HEK293 (cell line): ENCODE measurements around the gene UTS2.

Experiments used
- CTCF ChIA-PET: fragments of 350-600 bp; formaldehyde crosslinking; extraction: SDS; loops from one replicate; lab custom pipeline; 2021; ENCODE audit warnings: antibody characterized with exemption; lab: Yijun Ruan, JAX
- POLR2A ChIA-PET: fragments of 300-600 bp; formaldehyde crosslinking; extraction: SDS; loops from one replicate; lab custom pipeline; 2020; ENCODE audit warnings: antibody characterized with exemption, inconsistent platforms; lab: Yijun Ruan, JAX
- H3K27ac ChIP-seq: fragments of 200-500 bp; sonication (Bioruptor generic); 2 replicates; pipeline ENCODE4 v1.5.1; 2014; ENCODE audit warnings: low read depth, low read length, control low read depth, inconsistent platforms; ENCODE audit errors: extremely low read depth
- H3K36me3 ChIP-seq, 2 experiments: fragments of 200-500 bp in 1 of 2; sonication (Bioruptor generic) in 1 of 2; 1 replicate in 1 of 2; 2 replicates in 1 of 2; pipeline ENCODE4 v1.5.1; 2014 to 2017; ENCODE audit warnings: inconsistent platforms in 2 of 2, low read length in 2 of 2; ENCODE audit not compliant: control insufficient read depth in 2 of 2, insufficient read depth in 1 of 2
- H3K4me1 ChIP-seq: fragments of 200-500 bp; sonication (Bioruptor generic); 2 replicates; pipeline ENCODE4 v1.5.1; 2014; ENCODE audit warnings: mild to moderate bottlenecking, low read length, inconsistent platforms; ENCODE audit not compliant: control insufficient read depth, insufficient read depth
- H3K4me3 ChIP-seq: 2 replicates; pipeline ENCODE4 v1.5.1; 2011; ENCODE audit warnings: low read depth, mild to moderate bottlenecking, control low read depth, low read length, moderate library complexity
- H3K9me3 ChIP-seq: fragments of 200-500 bp; sonication (Bioruptor generic); 2 replicates; pipeline ENCODE4 v1.5.1; 2014; ENCODE audit warnings: low read depth, low read length, inconsistent platforms; ENCODE audit not compliant: control insufficient read depth, insufficient read depth
- HOXC10 ChIP-seq: sonication (generic); formaldehyde crosslinking; IDR thresholded peaks from 2 replicates; pipeline ENCODE4 v1.8.1; 2023; ENCODE audit warnings: mild to moderate bottlenecking, missing genetic modification reagents
- PRDM1 ChIP-seq: fragments of 450-650 bp; formaldehyde crosslinking; IDR thresholded peaks from 2 replicates; pipeline ENCODE4; 2016; ENCODE audit warnings: missing biosample characterization, missing genetic modification characterization
- SETDB1 ChIP-seq: IDR thresholded peaks from one replicate; pipeline ENCODE4 v1.6.1; 2017; ENCODE audit warnings: mild to moderate bottlenecking, low read length, moderate library complexity, mixed read lengths; ENCODE audit not compliant: insufficient read length
- TCF7L2 ChIP-seq: IDR thresholded peaks from 2 replicates; pipeline ENCODE4 v1.6.1; 2011; ENCODE audit warnings: low read depth, mild to moderate bottlenecking, inconsistent platforms, low read length, moderate library complexity, borderline replicate concordance
- TRIM28 ChIP-seq: IDR thresholded peaks from 2 replicates; pipeline ENCODE4 v1.6.1; 2011; ENCODE audit warnings: low read length, control low read depth, borderline replicate concordance
- ZNF211 ChIP-seq: fragments of 450-650 bp; formaldehyde crosslinking; IDR thresholded peaks from 2 replicates; pipeline ENCODE4 v1.5.1; 2016; ENCODE audit warnings: low read depth, missing biosample characterization, missing genetic modification characterization
- ZNF223 ChIP-seq: fragments of 450-650 bp; formaldehyde crosslinking; IDR thresholded peaks from 2 replicates; pipeline ENCODE4 v1.5.1; 2016; ENCODE audit warnings: missing biosample characterization, missing genetic modification characterization
- ZNF24 ChIP-seq: fragments of 450-650 bp; formaldehyde crosslinking; IDR thresholded peaks from 2 replicates; pipeline ENCODE4 v1.5.1; 2016; ENCODE audit warnings: missing biosample characterization, missing genetic modification characterization
- ZNF266 ChIP-seq: fragments of 450-650 bp; formaldehyde crosslinking; IDR thresholded peaks from 2 replicates; pipeline ENCODE4 v1.5.1; 2016; ENCODE audit warnings: missing biosample characterization, missing genetic modification characterization, low read depth
- ZNF324 ChIP-seq: fragments of 450-650 bp; formaldehyde crosslinking; IDR thresholded peaks from 2 replicates; pipeline ENCODE4 v1.5.1; 2016; ENCODE audit warnings: missing biosample characterization, missing genetic modification characterization
- ZNF548 ChIP-seq: fragments of 450-650 bp; formaldehyde crosslinking; IDR thresholded peaks from 2 replicates; pipeline ENCODE4 v1.5.1; 2016; ENCODE audit warnings: missing biosample characterization, missing genetic modification characterization
- ZNF629 ChIP-seq: fragments of 450-650 bp; formaldehyde crosslinking; IDR thresholded peaks from 2 replicates; pipeline ENCODE4 v1.5.1; 2017; ENCODE audit warnings: missing biosample characterization, missing genetic modification characterization
- ZNF670 ChIP-seq: fragments of 450-650 bp; formaldehyde crosslinking; IDR thresholded peaks from 2 replicates; pipeline ENCODE4 v1.5.1; 2016; ENCODE audit warnings: missing biosample characterization, missing genetic modification characterization, low read depth
- ZNF707 ChIP-seq: fragments of 450-650 bp; formaldehyde crosslinking; IDR thresholded peaks from 2 replicates; pipeline ENCODE4 v1.5.1; 2016; ENCODE audit warnings: missing biosample characterization, missing genetic modification characterization
- TF ChIP-seq, protein P1 (sequence below): fragments of 450-650 bp; formaldehyde crosslinking; IDR thresholded peaks from 2 replicates; pipeline ENCODE4 v1.5.1; 2016; ENCODE audit warnings: missing biosample characterization, missing genetic modification characterization
- TF ChIP-seq, protein P2 (sequence below): fragments of 450-650 bp; formaldehyde crosslinking; IDR thresholded peaks from 2 replicates; pipeline ENCODE4 v1.5.1; 2017; ENCODE audit warnings: missing biosample characterization, missing genetic modification characterization
- TF ChIP-seq, protein P3 (sequence below): fragments of 450-650 bp; formaldehyde crosslinking; conservative IDR thresholded peaks from 2 replicates; pipeline ENCODE4 v1.5.1; 2016; ENCODE audit warnings: low read depth, missing biosample characterization, missing genetic modification characterization
- TF ChIP-seq, protein P4 (sequence below): fragments of 450-650 bp; formaldehyde crosslinking; IDR thresholded peaks from 2 replicates; pipeline ENCODE4 v1.5.1; 2016; ENCODE audit warnings: missing biosample characterization, missing genetic modification characterization

Gene UTS2

DNA sequence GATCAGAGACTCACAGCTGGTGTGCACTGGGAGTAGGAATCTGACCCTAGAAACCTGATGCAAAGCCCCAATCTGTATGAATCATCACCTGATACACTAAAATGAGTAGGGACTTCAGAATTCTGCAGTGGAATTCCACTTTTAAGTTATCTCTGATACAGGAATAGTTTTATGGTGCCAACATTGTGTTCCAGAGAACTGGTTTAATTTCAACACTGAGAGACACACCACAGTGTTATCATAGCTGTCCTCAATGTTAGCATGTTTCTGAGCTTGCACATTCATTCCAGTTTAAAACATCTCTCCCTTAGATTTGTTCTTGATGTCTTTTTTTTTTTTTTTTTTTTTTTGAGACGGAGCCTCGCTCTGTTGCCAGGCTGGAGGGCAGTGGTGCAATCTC is 7.1 kb downstream of the UTS2 start (continued):
- TF ChIP-seq, protein P1, sequence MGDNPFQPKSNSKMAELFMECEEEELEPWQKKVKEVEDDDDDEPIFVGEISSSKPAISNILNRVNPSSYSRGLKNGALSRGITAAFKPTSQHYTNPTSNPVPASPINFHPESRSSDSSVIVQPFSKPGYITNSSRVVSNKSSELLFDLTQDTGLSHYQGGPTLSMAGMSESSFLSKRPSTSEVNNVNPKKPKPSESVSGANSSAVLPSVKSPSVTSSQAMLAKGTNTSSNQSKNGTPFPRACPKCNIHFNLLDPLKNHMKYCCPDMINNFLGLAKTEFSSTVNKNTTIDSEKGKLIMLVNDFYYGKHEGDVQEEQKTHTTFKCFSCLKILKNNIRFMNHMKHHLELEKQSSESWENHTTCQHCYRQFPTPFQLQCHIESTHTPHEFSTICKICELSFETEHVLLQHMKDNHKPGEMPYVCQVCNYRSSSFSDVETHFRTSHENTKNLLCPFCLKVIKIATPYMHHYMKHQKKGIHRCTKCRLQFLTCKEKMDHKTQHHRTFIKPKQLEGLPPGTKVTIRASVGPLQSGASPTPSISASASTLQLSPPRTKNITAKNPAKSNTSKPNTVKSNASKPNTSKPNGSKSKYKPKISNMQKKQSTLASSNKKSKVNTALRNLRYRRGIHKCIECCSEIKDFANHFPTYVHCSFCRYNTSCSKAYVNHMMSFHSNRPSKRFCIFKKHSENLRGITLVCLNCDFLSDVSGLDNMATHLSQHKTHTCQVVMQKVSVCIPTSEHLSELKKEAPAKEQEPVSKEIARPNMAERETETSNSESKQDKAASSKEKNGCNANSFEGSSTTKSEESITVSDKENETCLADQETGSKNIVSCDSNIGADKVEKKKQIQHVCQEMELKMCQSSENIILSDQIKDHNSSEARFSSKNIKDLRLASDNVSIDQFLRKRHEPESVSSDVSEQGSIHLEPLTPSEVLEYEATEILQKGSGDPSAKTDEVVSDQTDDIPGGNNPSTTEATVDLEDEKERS = no peak
- TF ChIP-seq TCF7L2 = no peak

DNA sequence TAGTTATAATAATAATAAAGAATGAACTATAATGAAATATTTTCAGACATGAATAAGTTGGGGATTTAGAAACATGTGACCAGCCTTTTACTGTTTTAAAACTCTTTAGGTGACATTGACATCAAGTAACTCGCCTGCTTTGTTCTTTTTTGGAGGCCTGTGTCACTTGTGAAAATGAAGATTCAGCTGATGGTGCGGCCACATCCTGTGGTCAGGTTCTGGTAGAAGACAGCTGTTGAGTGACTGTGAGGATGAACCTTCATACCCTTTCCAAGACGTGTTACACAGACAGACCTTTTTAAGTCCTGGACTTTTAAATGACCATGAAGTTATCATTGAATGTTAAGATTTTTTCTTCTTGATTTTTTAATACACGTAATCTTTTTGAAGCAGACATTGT is 10.3 kb downstream of the UTS2 start:
- H3K27ac ChIP-seq = no peak overlapping the region
- H3K4me3 ChIP-seq = no peak overlapping the region
- no peaks in the 10 kb centered on the region for H3K9me3 ChIP-seq
- POLR2A ChIA-PET = no interaction called here
- no peaks in the 10 kb centered on the region for H3K4me1 ChIP-seq
- peaks cover 0 to 10% of the 10 kb centered on the region in 2 experiments; a peak in 1 of 3 replicates for H3K36me3 ChIP-seq
- no peak for TF ChIP-seq ZNF548 (tag by site-specific recombination)
- TF ChIP-seq, all 188 proteins: peak for 0
- CTCF ChIA-PET = no interaction called here

DNA sequence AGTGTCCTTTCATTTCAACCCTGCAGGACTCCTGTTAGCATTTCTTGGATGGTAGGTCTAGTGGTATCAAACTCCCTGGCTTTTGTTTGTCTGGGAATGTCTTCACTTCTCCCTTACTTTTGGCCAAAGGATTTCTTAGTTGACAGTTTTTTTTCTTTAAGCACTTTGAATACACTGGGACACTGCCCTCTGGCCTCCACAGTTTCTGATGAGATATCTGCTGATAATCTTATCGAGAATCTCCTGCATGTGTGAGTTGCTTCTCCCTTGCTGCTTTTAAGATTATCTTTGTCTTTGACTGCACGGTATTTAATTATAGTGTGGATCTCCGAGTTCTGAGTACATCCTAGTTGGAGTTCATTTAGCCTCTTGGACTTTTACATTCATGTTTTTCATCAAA is 13.3 kb downstream of the UTS2 start:
- POLR2A ChIA-PET = no interaction called here
- no peak overlapping the region for H3K27ac ChIP-seq
- H3K4me1 ChIP-seq = no peaks in the 10 kb centered on the region
- H3K36me3 ChIP-seq = peaks cover 0 to 15% of the 10 kb centered on the region in 2 experiments; a peak in 2 of 3 replicates
- no peak overlapping the region for H3K4me3 ChIP-seq
- CTCF ChIA-PET = no interaction called here
- TF ChIP-seq ZNF629 (tag by site-specific recombination) (no peak), ZNF223 (tag by site-specific recombination) (no peak)
- no peaks in the 10 kb centered on the region for H3K9me3 ChIP-seq

DNA sequence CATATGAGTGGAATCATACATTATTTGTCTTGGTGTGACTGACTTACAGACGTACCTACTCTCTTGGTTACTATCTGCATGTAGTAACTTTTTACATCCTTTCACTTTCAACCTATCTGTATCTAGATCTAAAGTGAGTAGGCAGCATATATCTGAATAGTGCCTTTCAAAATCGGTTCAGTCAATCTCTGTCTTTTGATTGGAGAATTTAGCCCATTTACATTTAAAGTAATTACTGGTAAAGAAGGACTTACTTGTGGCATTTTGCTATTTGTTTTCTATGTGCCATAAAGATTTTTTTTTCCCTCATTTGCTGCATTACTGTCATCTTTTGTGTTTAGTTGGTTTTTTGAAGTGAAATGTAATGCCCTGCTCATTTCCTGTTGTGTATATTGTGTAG is 14.2 kb downstream of the UTS2 start:
- H3K27ac ChIP-seq = no peak overlapping the region
- TF ChIP-seq HOXC10 (CRISPR knock-in tag) (no peak), SETDB1 (peak; percentile 79)
- no peaks in the 10 kb centered on the region for H3K9me3 ChIP-seq
- H3K4me1 ChIP-seq = no peaks in the 10 kb centered on the region
- ChIA-PET CTCF (no interaction called here), POLR2A (no interaction called here)
- peaks cover 0 to 15% of the 10 kb centered on the region in 2 experiments; a peak in 2 of 3 replicates for H3K36me3 ChIP-seq
- no peak overlapping the region for H3K4me3 ChIP-seq

DNA sequence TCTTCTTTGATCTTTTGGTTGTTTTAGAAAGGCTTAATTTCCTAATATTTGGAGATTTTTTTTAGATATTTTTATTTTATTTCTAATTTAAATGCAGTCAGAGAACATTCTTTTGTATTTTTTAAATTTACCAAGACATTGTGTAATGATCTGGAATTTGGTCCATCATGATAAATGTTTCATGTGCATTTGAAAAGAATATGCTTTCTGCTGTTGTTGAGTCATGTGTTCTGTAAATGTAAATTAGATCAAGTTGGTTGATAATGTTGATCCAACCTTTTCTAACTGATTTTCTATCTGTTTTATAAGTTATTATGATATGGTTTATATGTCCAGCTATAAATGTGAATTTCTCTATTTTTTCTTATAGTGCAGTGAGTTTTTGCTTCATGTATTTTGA is 19.8 kb downstream of the UTS2 start:
- Histone ChIP-seq H3K4me3 (no peak overlapping the region), H3K27ac (no peak overlapping the region), H3K4me1 (no peaks in the 10 kb centered on the region), H3K9me3 (no peaks in the 10 kb centered on the region), H3K36me3 (peaks cover 0 to 17% of the 10 kb centered on the region in 2 experiments; a peak in 2 of 3 replicates)
- ChIA-PET POLR2A (interaction anchor here (1.2 kb wide), 1 partner anchor 21 kb away, joined by 3 read pairs; no protein-coding TSS in a partner anchor), CTCF (interaction anchor here (0.5 to 0.6 kb wide), 2 partner anchors 124 to 897 kb away, joined by 3 read pairs; no protein-coding TSS in a partner anchor)
- TF ChIP-seq ZNF266 = no peak
- no peak for TF ChIP-seq PRDM1 (tag by site-specific recombination)
- TF ChIP-seq, protein P2, sequence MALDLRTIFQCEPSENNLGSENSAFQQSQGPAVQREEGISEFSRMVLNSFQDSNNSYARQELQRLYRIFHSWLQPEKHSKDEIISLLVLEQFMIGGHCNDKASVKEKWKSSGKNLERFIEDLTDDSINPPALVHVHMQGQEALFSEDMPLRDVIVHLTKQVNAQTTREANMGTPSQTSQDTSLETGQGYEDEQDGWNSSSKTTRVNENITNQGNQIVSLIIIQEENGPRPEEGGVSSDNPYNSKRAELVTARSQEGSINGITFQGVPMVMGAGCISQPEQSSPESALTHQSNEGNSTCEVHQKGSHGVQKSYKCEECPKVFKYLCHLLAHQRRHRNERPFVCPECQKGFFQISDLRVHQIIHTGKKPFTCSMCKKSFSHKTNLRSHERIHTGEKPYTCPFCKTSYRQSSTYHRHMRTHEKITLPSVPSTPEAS (tag by site-specific recombination) = no peak
- TF ChIP-seq, protein P3, sequence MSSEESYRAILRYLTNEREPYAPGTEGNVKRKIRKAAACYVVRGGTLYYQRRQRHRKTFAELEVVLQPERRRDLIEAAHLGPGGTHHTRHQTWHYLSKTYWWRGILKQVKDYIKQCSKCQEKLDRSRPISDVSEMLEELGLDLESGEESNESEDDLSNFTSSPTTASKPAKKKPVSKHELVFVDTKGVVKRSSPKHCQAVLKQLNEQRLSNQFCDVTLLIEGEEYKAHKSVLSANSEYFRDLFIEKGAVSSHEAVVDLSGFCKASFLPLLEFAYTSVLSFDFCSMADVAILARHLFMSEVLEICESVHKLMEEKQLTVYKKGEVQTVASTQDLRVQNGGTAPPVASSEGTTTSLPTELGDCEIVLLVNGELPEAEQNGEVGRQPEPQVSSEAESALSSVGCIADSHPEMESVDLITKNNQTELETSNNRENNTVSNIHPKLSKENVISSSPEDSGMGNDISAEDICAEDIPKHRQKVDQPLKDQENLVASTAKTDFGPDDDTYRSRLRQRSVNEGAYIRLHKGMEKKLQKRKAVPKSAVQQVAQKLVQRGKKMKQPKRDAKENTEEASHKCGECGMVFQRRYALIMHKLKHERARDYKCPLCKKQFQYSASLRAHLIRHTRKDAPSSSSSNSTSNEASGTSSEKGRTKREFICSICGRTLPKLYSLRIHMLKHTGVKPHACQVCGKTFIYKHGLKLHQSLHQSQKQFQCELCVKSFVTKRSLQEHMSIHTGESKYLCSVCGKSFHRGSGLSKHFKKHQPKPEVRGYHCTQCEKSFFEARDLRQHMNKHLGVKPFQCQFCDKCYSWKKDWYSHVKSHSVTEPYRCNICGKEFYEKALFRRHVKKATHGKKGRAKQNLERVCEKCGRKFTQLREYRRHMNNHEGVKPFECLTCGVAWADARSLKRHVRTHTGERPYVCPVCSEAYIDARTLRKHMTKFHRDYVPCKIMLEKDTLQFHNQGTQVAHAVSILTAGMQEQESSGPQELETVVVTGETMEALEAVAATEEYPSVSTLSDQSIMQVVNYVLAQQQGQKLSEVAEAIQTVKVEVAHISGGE = no peak
- TF ChIP-seq TRIM28 = no peak
- no peak for TF ChIP-seq ZNF24 (tag by site-specific recombination)
- TF ChIP-seq ZNF211 (tag by site-specific recombination) = no peak
- TF ChIP-seq ZNF707 (tag by site-specific recombination) = no peak
- TF ChIP-seq, protein P4, sequence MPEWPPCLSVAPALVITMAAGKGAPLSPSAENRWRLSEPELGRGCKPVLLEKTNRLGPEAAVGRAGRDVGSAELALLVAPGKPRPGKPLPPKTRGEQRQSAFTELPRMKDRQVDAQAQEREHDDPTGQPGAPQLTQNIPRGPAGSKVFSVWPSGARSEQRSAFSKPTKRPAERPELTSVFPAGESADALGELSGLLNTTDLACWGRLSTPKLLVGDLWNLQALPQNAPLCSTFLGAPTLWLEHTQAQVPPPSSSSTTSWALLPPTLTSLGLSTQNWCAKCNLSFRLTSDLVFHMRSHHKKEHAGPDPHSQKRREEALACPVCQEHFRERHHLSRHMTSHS (tag by site-specific recombination) = no peak
- TF ChIP-seq ZNF670 (tag by site-specific recombination) = no peak
- no peak for TF ChIP-seq ZNF324 (tag by site-specific recombination)
